ENCODE data around the gene SMOC2.
"Not testable (repeated sequence)": the region's sequence is repeated elsewhere in the genome, so short reads cannot be mapped to it uniquely, and the experiment has no call there.

The SMOC2 gene

GRCh38 chr6:168686831-168687730 is 246.1 kb downstream of the SMOC2 start:
- DNase-seq (ENCODE audit: low spot score), result no peak

GRCh38 chr6:168690271-168690670 is 249.3 kb downstream of the SMOC2 start:
- DNase-seq (ENCODE audit: low spot score), result no peak

GRCh38 chr6:168691774-168692173 is 250.8 kb downstream of the SMOC2 start:
- no peak for DNase-seq (ENCODE audit: low spot score)

- no peak for DNase-seq (ENCODE audit: low spot score)
Observed at GRCh38 chr6:168692193-168692914, 251.4 kb downstream of the SMOC2 start.

- not testable (repeated sequence) for DNase-seq (ENCODE audit: low spot score)
Observed at GRCh38 chr6:168692915-168693257, 251.9 kb downstream of the SMOC2 start.

GRCh38 chr6:168694797-168695196 is 253.8 kb downstream of the SMOC2 start:
- not testable (repeated sequence) for DNase-seq (ENCODE audit: low spot score)

GRCh38 chr6:168695701-168696100 is 254.7 kb downstream of the SMOC2 start:
- DNase-seq (ENCODE audit: low spot score), result no peak

GRCh38 chr6:168698923-168699322 is 257.9 kb downstream of the SMOC2 start:
- no peak for DNase-seq (ENCODE audit: low spot score)

GRCh38 chr6:168699631-168700295 is 258.8 kb downstream of the SMOC2 start:
- no peak for DNase-seq (ENCODE audit: low spot score)

- no peak for DNase-seq (ENCODE audit: low spot score)
Observed at GRCh38 chr6:168700880-168701279, 259.9 kb downstream of the SMOC2 start.

GRCh38 chr6:168703990-168704389 is 263.0 kb downstream of the SMOC2 start:
- DNase-seq (ENCODE audit: low spot score), result no peak

- DNase-seq (ENCODE audit: low spot score), result no peak
Observed at GRCh38 chr6:168704678-168705077, 263.7 kb downstream of the SMOC2 start.

- not testable (repeated sequence) for DNase-seq (ENCODE audit: low spot score)
Observed at GRCh38 chr6:168705271-168705670, 264.3 kb downstream of the SMOC2 start.

GRCh38 chr6:168706471-168707177 is 265.6 kb downstream of the SMOC2 start:
- no peak for DNase-seq (ENCODE audit: low spot score)

- DNase-seq (ENCODE audit: low spot score), result no peak
Observed at GRCh38 chr6:168708526-168708925, 267.5 kb downstream of the SMOC2 start.

- DNase-seq (ENCODE audit: low spot score), result no peak
Observed at GRCh38 chr6:168708984-168709383, 268.0 kb downstream of the SMOC2 start.

GRCh38 chr6:168709390-168709789 is 268.4 kb downstream of the SMOC2 start:
- DNase-seq (ENCODE audit: low spot score), result no peak

- no peak for DNase-seq (ENCODE audit: low spot score)
Observed at GRCh38 chr6:168709991-168710390, 269.0 kb downstream of the SMOC2 start.

- DNase-seq (ENCODE audit: low spot score), result peak; percentile 5
Observed at GRCh38 chr6:168711049-168711640, 270.2 kb downstream of the SMOC2 start.

- DNase-seq (ENCODE audit: low spot score), result no peak
Observed at GRCh38 chr6:168711666-168712300, 270.8 kb downstream of the SMOC2 start.

GRCh38 chr6:168712993-168713392 is 272.0 kb downstream of the SMOC2 start:
- no peak for DNase-seq (ENCODE audit: low spot score)
